Mammary epithelial cell (primary cell): Measurements from ENCODE around the gene ME3.

Experiments used
- CTCF ChIP-seq, 2 donors: IDR thresholded peaks in 1 of 2; conservative IDR thresholded peaks in 1 of 2; 2 replicates each; pipeline ENCODE4 v1.5.1; 2011 to 2012; ENCODE audit warnings: inconsistent platforms in 2 of 2, low read length in 2 of 2, mild to moderate bottlenecking in 2 of 2, control low read depth in 1 of 2, low read depth in 1 of 2; ENCODE audit not compliant: insufficient read depth in 1 of 2; ENCODE audit errors: extremely low read depth in 1 of 2
- EZH2 ChIP-seq: IDR thresholded peaks from 2 replicates; pipeline ENCODE4 v1.6.1; 2012; ENCODE audit warnings: low read length, inconsistent platforms, borderline replicate concordance

DNA sequence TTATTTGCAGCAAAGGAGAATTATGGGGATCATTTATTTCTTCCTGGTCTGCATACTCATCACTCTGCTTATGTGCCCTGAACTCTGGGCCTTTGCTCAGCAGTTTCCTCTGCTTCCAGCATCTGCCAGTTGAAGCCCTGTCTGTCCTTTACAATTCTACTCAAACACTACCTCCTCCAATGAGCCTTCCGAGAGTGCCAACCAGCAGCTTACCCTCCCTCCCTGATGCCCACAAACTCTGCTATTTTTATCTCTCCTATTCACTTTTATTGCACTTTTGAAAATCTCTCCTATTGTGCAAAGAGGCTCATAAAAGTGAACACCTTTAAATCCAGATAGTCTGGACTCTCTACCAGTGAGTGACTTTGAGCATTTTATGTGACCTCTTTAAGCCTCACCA, 3.6 kb upstream of the ME3 start:
- TF ChIP-seq CTCF (conservative IDR thresholded peaks at IDR 0.05 in 1 of 2, IDR thresholded peaks at IDR 0.05 in 1 of 2; ENCODE audit: extremely low read depth in 1 of 2, insufficient read depth in 1 of 2, low read depth in 1 of 2, low read length in 2 of 2), result no peak
- TF ChIP-seq EZH2, result no peak
